ENCODE data around the gene POU2AF1. TPM values are rescaled to one million over a fixed set of nuclear protein-coding genes. Genes with fewer than 3 reads are reported as not detected.

The POU2AF1 gene
- total and polyA plus RNA-seq, 2 of the 13 experiments (the other 11 are each of a cell fraction or from before 2014, with no cell fraction given), result 1.9 to 3.6 TPM

DNA sequence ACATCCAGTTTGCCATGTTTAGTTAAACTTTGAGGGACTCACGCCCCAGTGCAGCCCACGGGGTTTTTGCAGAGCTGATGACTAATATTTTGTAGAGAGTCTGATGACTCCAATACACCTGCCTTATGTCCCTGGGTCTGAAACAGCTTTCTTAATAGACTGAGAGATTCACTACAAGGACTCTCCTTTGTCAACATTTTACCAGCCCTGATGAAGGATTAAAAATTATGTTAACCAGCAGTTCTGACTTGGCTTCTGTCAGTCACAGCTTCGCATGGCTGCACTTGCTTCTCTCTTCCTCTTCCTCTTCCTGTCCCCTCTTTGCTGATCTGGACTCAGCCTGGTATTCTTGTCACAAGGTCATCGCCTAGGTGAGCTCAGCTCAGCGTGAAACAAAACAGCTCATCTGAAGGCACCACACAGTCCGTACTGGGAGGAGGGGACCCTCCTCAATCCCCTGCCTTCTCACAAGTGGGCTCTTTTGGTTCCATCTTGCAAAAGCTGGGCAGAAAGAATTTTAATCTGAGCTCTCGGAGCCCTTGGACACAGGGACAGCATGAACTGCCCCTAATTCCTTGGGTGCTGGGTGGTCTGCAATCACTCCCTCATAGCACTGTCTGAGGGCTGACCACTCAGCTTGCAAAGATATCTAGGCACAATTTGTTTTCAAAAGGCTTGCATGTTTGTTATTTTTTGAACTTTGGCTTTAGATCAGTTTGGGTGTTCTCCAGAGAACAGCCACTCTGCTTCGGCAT is 38.1 kb upstream of the POU2AF1 start (continued):
- TF ChIP-seq ZNF253 (CRISPR knock-in tag; IDR thresholded peaks at IDR 0.05; ENCODE audit: borderline replicate concordance) (no peak), MEIS2 (CRISPR knock-in tag; IDR thresholded peaks at IDR 0.05) (no peak), ZSCAN9 (CRISPR knock-in tag; IDR thresholded peaks at IDR 0.05; ENCODE audit: borderline replicate concordance) (no peak), ZNF510 (CRISPR knock-in tag; IDR thresholded peaks at IDR 0.05; ENCODE audit: low read depth) (no peak), ZNF775 (CRISPR knock-in tag; IDR thresholded peaks at IDR 0.05; ENCODE audit: borderline replicate concordance) (0 out of 2 replicates have a peak, but pooled peaks have one; percentile 65), ZNF33B (CRISPR knock-in tag; IDR thresholded peaks at IDR 0.05) (no peak), TEAD3 (CRISPR knock-in tag; optimal IDR thresholded peaks at IDR 0.05; ENCODE audit: borderline replicate concordance) (peak; percentile 78), ZNF609 (CRISPR knock-in tag; IDR thresholded peaks at IDR 0.05; ENCODE audit: borderline replicate concordance) (no peak), PAXIP1 (CRISPR knock-in tag; conservative IDR thresholded peaks at IDR 0.05) (peak; percentile 67), POLR2G (IDR thresholded peaks at IDR 0.05; ENCODE audit: low read depth, low read length) (no peak), ZNF629 (CRISPR knock-in tag; conservative IDR thresholded peaks at IDR 0.05) (no peak), ZNF614 (CRISPR knock-in tag; IDR thresholded peaks at IDR 0.05; ENCODE audit: borderline replicate concordance) (no peak), HDAC2 (CRISPR knock-in tag; IDR thresholded peaks at IDR 0.05) (no peak; the same call in 1 of the 2 replicates), HES4 (CRISPR knock-in tag; IDR thresholded peaks at IDR 0.05; ENCODE audit: borderline replicate concordance) (no peak), ZFP41 (CRISPR knock-in tag; IDR thresholded peaks at IDR 0.05; ENCODE audit: borderline replicate concordance) (no peak), SOX6 (IDR thresholded peaks at IDR 0.05) (no peak), SOX6 (CRISPR knock-in tag; IDR thresholded peaks at IDR 0.05) (0 out of 2 replicates have a peak, but pooled peaks have one; percentile 16), MYNN (CRISPR knock-in tag; IDR thresholded peaks at IDR 0.05; ENCODE audit: low read depth) (no peak), RFX1 (IDR thresholded peaks at IDR 0.05) (peak; percentile 44; the same call in 1 of the 2 replicates)
- TF ChIP-seq, protein P1, sequence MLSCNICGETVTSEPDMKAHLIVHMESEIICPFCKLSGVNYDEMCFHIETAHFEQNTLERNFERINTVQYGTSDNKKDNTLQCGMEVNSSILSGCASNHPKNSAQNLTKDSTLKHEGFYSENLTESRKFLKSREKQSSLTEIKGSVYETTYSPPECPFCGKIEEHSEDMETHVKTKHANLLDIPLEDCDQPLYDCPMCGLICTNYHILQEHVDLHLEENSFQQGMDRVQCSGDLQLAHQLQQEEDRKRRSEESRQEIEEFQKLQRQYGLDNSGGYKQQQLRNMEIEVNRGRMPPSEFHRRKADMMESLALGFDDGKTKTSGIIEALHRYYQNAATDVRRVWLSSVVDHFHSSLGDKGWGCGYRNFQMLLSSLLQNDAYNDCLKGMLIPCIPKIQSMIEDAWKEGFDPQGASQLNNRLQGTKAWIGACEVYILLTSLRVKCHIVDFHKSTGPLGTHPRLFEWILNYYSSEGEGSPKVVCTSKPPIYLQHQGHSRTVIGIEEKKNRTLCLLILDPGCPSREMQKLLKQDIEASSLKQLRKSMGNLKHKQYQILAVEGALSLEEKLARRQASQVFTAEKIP (CRISPR knock-in tag; IDR thresholded peaks at IDR 0.05; ENCODE audit: borderline replicate concordance), result no peak
